ENCODE data around the gene SPDYC. TPM values are rescaled to one million over a fixed set of nuclear protein-coding genes. Genes with fewer than 3 reads are reported as not detected.
"Not testable (repeated sequence)": the region's sequence is repeated elsewhere in the genome, so short reads cannot be mapped to it uniquely, and the experiment has no call there.

The SPDYC gene
- polyA plus RNA-seq, 1 donor = not detected

DNA sequence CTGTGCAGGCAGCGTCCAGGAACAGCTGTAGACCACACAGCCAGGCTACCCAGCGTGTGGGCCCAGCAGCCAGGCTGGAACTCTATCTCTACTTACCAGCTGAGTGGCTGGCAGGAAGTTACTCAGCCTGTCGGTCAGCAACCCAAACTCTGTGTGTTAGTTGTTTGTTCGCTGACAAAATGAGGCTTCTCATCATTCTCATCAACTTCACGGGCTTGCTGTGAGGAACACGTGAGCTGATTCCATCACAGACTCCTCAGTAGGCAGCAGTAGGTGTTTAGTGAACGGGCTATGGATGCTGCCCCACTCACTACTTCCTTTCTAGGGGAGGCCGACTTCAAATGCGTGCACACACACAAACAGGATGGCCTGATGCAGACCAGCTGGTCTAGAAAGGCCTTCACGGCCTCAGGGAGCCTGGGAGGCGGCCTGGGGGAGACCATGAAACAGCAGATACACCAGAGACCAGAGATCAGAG lies 830 bp upstream of the SPDYC start:
- DNase-seq = no peak

DNA sequence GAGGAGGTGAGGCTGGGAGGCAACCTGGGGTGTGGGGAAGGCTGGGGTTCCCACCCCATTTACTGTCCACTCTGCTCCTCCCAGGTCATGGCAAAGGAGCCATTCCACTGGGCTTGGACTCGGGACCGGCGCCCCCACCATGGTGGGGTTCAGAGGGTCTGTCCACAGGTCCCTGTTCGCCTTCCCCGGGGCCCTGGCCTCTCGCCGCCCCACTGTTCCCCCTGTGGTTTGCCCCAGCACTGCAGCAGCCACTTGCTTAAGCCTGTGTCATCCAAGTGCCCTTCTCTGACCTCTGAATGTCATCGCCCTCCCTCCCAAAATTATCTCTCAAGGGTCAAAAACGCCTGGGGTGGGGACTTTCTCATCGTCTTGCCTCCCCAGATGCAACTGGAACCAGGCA lies 2.6 kb downstream of the SPDYC start:
- DNase-seq = no peak

DNA sequence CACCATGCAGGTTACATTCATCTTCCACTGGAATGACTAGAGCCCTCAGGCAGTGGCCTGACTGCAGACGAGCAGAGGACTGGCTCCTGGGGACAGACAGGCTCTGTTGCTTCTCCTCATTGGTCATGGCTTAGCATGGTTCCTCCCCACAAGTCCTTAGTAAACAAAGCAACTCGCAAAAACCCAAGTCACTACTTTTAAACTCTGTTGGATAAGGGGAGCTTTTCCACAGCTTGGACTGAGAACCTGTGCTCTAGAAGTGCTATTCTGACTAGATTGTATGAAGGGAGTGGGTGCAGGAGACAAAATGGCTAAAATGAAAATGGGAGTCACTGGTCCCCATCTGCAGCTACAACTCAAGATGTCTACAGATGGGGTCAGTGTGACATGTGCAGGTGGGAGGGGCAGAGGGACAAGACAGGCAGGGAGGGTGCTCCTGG lies 4.6 kb downstream of the SPDYC start:
- not testable (repeated sequence) for DNase-seq

DNA sequence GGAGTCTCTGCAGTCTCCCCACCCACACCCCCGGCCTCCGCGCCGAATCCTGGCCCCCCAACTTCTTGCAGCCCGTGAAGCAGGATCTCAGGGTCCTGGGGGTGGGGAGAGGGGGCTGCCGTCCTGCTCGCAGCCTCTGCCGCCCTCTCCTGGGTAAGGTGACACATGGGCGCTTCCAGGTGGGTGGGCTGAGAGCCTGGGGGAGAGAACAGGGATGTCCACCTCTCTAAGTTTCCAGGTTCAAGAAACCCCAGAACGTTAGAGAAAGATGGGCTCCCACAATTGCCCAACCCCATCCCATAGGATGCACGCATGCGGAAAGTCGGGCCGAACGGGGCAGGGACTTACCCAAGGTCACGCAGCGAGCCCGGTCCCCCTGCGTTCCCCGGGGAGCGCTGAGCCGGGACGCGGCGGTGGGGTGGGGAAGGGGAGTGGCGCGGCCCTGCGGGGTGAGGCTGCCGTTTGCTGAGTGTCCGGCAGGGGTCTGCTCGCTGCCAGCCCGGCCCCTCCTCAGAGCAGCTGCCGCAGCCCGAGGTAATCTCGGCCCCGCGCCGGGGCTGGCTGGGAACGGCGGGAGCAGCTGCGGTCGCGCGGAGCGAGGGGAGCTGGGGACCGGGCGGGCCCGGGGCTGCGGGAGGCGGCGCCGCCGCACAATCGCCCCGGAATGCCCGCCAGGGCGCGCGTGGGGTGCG lies 11.0 kb downstream of the SPDYC start:
- peak; percentile 70 for DNase-seq

DNA sequence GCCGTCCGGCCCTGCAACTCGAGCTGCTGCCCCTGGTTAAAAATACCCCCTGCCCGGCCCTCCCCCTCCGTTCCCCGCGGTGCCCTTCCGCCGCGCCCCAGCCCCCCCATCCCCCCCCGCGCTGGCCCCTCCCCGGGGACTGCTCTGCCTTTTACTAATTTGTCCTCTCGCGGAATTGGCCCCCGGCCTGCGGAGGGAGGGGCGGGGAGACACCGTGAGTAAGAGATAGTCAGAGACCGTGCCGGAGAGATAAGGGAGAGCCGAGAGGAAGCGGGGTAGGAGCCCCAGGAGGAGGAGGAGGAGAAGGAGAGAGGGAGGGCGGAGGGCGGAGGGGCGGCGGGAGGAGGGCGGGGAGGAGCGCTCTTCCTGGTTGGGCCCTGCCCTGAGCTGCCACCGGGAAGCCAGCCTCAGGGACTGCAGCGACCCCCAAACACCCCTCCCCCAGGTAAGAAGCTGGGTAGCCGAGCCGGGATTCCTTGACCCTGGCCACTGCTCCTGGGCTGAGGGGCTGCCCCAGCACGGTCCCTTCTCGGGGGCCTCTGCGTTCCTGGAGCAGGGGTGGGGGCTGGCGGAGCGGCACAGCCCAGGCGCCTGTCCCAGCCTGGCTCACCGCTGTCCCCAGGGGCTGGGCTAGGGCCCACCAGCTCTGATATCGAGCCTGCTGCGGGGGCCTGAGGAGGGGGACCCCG lies 11.7 kb downstream of the SPDYC start, which contains the start of gene CAPN1:
Gene CAPN1, plus strand, starts transcription at position 360 of the 689 bp plus-strand sequence. CDS start 774 bp downstream, outside the sequence.
- peak; percentile 52 for DNase-seq

DNA sequence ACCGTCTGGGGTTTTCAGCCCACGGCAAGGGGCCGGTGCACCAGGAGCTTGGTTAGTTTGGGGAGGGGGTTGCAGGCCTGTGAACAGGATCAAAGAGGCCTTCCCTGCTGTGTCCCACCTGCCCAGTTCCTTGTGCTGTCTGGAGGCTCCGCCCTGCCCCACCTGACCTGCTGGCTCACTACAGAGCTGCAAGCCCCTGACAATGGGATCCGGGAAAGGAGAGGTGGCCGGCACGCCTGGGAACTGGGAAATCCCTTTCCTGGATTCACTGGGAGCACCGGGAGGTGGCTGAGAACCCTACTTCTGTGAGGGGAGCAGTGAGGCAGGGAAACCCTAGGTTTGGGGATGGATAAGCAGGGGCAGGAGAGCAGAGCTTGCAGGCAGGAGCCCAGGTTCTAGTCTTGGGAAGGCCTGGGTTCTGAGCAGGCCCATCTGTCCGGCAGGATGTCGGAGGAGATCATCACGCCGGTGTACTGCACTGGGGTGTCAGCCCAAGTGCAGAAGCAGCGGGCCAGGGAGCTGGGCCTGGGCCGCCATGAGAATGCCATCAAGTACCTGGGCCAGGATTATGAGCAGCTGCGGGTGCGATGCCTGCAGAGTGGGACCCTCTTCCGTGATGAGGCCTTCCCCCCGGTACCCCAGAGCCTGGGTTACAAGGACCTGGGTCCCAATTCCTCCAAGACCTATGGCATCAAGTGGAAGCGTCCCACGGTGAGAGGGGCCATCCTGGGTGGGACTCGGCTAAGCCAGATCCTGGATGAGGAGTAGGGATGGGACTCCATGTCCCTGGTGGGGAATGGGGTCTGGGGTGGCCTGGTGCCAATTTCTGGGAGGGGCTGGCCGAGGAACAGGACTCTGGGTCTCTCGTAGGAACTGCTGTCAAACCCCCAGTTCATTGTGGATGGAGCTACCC lies 12.5 kb downstream of the SPDYC start:
- peak; percentile 22 for DNase-seq

DNA sequence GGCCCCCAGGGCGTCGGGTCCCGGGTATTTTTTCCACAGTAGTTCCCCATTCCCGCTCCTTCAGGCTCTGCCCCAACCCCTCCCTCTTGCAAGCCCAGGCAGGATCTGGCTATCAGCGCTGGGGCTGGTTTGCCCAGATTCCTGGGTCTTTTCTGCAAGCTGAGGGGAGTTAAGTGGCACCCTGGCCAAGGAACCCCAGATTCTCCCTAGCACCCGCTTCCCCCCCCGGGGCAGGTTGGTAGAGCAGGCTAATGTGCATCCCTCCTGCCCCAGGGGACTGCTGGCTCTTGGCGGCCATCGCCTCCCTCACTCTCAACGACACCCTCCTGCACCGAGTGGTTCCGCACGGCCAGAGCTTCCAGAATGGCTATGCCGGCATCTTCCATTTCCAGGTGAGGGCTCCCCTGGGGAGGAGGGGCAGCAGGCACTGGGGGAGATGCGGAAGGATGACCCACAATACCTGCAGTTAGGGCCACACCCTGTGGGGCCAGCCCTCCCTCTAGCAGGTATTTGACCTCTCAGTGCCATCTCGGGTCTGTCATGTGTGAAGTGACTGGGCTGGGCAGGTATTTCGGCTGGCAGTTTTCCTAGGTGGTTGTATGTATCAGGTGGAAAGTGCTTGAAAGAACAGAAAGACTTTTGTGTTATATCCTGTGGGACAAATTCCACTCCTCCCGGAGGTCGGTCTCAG lies 13.3 kb downstream of the SPDYC start:
- no peak for DNase-seq

DNA sequence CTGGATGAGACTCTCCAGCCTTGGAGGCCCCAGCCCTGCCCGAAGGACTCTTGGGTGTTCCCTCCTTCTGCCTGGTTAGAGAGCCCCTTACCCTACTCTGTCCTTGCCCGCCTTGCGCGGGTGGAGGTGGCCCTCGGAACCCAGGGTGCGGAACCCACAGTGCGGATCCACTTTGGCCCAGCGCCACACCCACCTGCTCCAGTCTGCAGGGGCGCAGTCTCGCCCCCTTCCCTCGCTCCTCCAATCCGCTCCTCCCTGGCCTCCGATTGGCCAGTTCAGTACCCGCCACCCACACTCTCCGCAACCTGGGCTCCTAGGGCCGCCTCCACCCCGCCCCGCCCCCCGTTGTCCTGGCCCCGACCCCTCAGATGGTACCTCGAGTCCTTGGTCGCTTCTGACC lies 14.1 kb downstream of the SPDYC start:
- DNase-seq = no peak

DNA sequence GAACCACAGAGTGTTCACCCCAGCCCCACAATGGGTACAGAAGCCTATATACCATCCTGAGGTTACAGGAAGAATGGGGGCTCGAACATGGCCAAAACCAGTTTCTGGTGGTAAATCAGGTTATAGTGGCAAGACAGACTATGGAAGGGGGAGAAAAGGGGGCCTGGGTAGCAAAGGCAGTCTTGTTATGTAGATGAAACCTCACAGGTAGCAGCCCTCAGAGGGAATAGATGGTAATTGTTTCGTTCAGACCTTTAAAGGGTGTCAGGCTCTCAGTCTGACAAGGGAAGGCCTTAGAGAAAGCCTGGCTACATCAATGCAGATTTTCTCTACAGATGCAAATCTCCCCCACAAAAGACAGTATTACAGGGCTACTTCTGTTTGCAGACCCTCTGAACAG lies 15.1 kb downstream of the SPDYC start:
- no peak for DNase-seq

DNA sequence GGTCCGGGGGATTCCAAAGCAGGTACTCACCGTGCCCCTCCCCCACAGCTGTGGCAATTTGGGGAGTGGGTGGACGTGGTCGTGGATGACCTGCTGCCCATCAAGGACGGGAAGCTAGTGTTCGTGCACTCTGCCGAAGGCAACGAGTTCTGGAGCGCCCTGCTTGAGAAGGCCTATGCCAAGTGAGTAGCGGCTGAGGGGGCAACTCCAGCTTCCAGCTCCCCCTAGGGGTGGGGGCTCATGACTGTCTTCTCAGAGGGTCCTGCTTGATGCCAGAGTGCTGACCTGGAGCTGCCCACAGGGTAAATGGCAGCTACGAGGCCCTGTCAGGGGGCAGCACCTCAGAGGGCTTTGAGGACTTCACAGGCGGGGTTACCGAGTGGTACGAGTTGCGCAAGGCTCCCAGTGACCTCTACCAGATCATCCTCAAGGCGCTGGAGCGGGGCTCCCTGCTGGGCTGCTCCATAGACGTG lies 15.9 kb downstream of the SPDYC start:
- no peak for DNase-seq

DNA sequence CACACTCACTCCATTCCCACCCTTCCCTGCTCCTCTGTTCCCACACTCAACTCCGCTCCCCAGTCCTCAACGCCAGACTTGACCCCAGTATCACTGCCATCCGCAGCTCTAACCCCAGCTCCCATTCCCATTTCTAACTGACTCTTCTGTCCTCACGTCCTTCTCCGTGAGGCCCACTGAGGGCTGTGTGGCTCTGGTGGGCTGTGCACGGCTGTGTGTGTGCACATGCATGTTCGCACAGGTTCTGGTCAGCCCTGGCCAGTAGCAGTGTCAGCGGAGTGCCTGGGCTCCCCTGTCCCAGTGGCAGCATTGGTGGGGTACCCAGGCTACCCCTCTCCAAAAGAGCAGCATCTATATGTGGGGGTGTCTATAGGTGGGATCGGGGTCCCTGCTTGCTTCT lies 16.7 kb downstream of the SPDYC start:
- no peak for DNase-seq

DNA sequence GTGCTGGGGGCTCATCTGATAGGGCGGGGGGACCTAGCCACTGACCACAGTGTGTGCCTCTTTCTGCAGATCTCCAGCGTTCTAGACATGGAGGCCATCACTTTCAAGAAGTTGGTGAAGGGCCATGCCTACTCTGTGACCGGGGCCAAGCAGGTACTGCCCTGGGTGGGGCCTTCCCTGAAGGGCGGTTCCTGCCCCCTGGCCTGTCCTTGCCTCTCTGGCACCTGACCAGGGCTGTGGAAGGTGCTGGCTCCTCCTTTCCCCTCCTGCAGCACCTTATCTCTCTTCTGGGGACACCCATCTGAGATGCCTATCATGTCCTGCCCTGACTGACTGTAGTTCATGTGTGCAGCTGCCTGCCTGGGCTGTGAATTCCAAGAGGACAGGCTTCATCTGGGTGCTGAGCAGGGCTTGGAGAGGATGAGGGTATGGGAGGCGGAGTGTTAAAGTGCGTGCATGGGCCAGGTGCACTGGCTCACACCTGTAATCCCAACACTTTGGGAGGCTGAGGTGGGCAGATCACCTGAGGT lies 17.2 kb downstream of the SPDYC start:
- DNase-seq = no peak

DNA sequence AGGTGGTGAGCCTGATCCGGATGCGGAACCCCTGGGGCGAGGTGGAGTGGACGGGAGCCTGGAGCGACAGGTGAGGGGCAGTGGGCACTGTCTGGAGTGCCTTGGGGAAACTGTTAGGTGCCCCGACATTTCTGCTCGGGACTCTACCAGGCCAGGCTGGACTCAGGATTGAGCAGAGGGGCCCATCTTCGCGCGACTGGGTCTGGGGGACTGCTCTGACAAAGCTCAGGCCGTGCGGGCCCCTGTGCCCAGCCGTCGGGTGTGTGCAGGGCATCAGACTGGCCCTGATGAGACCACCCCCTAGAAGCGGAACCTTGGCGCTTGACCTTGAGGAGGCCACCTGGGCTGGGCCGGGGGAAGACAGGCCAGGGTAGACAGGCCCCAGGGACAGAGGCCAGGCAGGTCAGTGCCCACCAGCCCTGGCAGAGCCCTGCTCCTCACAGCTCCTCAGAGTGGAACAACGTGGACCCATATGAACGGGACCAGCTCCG lies 18.0 kb downstream of the SPDYC start:
- no peak for DNase-seq

DNA sequence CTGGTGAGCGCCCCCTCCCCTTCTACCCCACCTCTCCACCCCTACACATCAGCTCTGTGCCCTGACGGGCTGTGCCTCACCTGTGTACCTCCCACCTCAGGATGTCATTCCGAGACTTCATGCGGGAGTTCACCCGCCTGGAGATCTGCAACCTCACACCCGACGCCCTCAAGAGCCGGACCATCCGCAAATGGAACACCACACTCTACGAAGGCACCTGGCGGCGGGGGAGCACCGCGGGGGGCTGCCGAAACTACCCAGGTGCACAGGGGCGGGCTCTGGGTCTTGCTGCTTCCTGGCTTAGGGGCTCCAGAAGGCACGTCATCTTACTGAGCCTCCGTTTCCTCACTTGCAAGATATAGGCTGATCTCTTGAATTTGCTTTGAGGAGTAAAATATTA lies 18.5 kb downstream of the SPDYC start:
- no peak for DNase-seq

DNA sequence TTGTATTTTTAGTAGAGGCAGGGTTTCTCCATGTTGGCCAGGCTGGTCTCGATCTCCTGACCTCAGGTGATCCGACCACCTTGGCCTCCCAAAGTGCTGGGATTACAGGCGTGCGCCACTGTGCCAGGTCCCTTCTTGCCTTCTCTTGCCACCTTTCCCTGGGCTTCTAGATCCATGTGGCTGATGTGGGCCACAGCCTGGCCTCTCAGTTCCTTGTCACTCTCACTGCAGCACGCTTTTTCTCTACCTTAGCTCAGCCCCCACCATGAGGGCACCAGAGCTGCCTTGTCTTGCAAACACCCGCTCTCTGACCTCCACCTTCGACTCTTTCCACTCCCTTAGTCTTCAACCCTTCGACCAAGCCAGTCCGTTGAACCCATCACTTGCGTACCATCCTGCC lies 19.2 kb downstream of the SPDYC start:
- no peak for DNase-seq

DNA sequence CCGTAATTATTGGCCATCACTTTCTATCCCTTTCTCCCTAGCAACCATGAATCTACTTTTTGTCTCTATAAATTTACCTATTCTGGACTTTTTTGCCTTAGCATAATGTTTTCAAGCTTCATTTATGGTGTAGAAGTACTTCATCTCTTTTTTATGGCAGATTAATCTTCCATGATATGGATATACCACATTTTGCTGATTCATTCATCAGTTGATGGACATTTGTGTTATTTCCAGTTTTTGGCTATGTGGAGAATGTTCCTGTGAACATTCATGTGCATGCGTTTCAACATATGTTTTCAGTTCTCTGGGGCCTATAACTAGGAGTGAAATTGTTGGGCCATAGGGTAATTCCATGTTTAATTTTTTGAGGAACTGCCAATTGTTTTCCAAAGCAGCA lies 24.5 kb downstream of the SPDYC start:
- no peak for DNase-seq

DNA sequence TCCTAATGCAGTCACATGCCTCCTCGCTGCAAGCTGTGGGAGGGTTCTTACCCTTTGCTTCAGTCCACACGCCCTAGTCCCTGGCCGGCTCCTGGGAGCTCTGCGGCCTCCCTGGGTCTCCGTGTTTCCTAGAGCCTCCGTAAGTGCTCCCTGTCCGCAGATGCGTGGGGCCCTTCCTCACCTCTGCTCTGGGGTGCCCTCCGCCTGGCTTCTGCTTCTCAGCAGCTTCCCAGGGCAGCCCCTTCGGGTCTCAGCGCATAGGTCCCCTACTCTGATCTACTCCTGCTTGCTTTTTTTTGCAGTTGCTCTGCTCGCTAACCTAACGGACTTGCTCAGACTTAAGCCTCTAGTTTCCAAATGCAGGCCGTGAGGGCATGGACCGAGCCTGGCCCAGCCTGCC lies 34.1 kb downstream of the SPDYC start:
- no peak for DNase-seq

DNA sequence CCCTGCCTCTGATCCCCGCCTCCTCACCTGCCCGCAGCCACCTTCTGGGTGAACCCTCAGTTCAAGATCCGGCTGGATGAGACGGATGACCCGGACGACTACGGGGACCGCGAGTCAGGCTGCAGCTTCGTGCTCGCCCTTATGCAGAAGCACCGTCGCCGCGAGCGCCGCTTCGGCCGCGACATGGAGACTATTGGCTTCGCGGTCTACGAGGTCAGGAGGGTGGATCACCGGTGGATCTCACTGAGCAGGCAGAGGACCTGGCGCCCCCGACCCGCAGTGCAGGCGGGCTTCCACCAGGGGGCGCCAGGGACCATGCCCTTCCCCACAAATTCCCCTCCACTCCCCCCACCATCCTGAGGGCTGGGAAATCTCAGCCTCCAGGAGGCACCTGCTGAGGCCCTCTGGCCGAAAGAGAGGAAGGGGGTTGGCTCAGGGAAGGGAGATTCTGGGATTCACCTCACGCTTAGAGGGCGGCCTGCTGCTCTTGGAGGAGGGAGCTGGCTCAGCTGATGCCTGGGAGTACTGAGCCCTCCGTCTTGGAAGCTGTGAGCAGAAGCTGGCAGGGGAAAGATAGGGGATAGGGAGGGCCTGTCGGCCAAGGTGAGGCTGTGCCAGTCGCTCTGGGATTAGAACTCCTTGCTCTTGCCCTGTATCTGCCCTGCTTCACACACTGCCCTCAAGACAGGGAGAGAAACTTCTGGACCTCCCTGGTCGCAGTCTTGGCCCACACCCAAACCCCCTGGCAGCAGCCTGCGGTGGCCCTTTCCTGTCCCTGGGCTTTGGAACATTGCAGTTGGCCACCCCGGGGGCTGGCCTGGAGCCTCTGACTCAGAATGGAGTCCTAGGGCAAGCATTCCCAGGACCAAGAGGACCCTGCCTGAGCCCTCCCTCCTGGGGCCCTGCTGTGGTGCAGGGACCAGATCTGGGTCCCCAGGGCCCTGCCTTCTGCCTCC lies 34.9 kb downstream of the SPDYC start:
- no peak for DNase-seq

DNA sequence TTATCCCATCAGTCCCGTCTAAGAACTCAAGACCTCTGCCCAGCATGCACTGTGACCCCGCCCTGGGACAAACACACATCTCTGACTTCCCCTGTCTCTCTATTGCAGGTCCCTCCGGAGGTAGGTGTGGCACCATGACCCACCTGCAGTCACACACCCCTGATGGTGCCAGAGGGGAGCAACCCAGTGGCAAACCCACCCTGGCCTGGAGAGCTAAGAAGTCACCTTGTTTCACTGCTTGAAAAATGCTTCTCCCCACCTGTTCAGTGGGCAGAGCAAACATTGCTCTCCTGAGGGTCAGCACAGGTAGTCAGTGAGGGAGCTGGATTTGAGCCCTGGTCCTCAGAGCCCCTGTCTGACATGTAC lies 35.6 kb downstream of the SPDYC start:
- DNase-seq = no peak

DNA sequence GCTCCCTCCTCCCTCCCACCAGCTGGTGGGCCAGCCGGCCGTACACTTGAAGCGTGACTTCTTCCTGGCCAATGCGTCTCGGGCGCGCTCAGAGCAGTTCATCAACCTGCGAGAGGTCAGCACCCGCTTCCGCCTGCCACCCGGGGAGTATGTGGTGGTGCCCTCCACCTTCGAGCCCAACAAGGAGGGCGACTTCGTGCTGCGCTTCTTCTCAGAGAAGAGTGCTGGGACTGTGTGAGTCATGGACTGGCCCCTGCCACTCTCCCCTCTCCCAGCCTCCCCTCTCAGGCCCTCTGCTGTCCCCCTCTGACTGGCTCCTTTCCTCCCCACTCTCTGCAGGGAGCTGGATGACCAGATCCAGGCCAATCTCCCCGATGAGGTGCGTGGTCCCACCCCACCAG lies 36.4 kb downstream of the SPDYC start:
- DNase-seq = no peak

DNA sequence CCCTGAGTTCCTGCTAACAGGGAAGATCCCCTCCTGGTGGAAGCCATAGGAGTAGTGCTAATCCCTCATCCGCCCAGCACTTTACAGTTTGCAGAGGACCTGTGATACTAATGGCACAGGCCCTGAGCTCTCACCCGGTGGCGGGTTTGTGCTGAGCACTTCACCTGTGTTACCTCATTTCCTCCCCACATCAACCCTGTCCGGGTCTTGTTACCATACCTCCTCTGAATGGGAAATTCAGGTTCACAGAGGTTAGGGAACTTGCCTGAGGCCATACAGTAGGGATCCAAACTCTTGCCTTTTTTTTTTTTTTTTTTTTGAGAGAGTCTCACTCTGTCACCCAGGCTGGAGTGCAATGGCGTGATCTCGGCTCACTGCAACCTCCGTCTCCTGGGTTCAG lies 36.9 kb downstream of the SPDYC start:
- no peak for DNase-seq
